ENCODE data around the gene NFKBIZ.
"Not testable (repeated sequence)": the region's sequence is repeated elsewhere in the genome, so short reads cannot be mapped to it uniquely, and the experiment has no call there.

Gene NFKBIZ

GRCh38 chr3:101851072-101851770 lies 1.9 kb downstream of the NFKBIZ start:
- no peak for DNase-seq

DNA sequence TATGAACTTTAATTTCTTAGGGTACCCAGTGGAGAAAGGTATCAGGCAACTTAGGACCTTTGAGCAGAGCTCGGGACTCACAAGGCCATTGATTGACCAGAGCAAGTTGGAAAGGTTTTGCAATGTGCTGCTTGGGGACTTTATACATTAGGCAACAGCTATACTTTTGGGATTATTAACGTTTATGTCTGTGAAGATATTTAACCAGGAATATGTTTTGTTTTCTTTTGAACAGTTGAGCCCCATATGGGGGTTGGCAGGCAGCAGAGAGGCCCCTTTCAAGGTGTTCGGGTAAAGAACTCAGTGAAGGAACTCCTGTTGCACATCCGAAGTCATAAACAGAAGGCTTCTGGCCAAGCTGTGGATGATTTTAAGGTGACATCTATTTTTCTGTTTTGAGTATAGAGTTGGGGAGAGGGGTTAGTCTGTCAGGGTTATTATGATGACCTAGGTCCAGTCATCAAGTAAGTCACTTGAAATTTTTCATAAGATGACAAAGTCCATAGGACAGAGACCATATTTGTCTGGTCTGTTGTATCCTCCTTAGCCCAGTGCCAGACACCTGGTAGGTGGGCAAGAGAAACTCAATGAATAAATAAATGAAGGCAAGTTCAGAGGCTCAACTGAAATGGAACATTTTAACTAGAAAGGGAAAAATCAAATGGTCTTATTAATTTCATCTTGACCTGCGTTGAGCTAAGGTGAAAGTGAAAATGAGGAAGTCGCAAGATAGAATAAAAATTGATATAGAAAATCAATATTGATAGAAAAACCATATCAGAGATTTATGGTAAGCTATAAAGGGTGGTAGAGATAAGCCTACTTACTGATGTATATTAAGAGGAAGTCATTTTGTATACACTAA lies 2.8 kb downstream of the NFKBIZ start:
- no peak for DNase-seq

DNA sequence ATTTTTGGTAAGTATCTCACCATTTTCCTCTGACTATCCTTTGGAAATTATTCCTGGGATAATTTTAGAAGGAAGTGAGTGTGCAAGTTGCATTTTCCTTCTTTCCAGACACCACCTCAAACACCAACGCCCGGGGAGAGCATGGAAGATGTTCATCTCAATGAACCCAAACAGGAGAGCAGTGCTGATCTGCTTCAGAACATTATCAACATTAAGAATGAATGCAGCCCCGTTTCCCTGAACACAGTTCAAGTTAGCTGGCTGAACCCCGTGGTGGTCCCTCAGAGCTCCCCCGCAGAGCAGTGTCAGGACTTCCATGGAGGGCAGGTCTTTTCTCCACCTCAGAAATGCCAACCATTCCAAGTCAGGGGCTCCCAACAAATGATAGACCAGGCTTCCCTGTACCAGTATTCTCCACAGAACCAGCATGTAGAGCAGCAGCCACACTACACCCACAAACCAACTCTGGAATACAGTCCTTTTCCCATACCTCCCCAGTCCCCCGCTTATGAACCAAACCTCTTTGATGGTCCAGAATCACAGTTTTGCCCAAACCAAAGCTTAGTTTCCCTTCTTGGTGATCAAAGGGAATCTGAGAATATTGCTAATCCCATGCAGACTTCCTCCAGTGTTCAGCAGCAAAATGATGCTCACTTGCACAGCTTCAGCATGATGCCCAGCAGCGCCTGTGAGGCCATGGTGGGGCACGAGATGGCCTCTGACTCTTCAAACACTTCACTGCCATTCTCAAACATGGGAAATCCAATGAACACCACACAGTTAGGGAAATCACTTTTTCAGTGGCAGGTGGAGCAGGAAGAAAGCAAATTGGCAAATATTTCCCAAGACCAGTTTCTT lies 3.9 kb downstream of the NFKBIZ start:
- DNase-seq: no peak

- no peak for DNase-seq
Measured at GRCh38 chr3:101853982-101854381, 4.7 kb downstream of the NFKBIZ start.

DNA sequence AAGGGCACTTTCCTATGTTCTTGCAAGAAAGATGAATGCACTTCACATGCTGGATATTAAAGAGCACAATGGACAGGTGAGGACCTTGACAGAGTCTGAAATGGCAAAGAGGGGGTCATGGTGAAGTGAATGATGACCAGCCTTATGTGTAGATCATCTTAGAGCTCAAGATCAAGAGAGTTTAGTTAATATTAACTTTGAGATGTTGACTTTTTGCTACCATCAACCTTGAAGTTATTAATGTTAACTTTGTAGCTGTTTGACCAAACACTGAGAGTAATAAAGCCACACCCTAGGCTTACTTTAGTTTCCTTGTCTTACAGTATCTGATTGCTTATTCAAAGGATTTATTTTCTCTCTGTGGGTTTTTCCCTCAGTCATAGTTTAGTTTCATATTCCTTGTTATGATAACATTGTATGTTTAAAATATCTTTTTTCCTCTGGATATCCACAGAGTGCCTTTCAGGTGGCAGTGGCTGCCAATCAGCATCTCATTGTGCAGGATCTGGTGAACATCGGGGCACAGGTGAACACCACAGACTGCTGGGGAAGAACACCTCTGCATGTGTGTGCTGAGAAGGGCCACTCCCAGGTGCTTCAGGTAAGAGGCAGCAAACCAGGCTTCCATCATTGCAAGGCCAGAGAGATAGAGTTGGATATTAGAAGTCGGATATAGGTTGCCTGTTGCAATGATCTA lies 5.4 kb downstream of the NFKBIZ start:
- no peak for DNase-seq

DNA sequence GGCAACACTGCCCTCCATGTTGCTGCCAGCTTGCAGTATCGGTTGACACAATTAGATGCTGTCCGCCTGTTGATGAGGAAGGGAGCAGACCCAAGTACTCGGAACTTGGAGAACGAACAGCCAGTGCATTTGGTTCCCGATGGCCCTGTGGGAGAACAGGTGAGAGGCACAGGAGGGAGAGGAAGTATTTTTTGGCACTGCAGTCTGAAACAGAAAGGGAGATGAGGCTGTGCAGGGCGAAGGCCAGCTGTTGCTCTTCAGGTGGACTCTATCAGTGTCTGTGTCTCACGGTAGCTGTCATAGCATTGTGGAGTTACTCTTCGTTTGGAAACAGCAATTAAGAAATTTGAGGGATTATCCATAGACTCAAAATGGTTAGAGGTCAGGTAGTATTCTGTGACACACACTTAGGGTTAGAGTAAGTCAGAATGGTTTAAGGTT lies 8.0 kb downstream of the NFKBIZ start:
- DNase-seq: no peak

DNA sequence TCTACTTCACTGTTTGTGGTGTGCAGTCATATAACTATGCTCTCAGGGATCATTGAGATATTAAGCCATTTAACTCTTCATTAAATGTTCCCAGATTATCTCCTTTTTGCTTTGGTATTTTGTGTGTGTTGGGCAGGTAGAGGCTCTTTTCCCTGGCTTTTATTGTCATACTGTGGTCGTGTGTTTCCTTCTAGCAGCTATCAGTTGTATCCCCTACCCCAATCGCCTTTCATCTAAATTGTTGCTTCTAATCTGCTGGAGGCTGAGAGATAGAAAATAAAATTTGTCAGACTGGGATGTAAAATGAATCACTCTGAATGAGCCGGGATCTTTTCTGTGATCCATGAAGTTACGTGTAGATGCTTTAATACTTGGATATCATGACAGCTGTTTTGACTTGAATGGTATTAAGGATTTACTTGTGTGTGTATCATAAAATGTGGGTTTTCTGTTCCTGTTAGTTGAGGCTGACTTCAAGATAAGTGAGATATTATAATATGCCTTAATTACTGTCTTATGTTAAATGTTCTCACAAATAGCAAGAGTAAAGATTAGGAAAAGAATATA lies 9.2 kb downstream of the NFKBIZ start:
- DNase-seq: no peak

DNA sequence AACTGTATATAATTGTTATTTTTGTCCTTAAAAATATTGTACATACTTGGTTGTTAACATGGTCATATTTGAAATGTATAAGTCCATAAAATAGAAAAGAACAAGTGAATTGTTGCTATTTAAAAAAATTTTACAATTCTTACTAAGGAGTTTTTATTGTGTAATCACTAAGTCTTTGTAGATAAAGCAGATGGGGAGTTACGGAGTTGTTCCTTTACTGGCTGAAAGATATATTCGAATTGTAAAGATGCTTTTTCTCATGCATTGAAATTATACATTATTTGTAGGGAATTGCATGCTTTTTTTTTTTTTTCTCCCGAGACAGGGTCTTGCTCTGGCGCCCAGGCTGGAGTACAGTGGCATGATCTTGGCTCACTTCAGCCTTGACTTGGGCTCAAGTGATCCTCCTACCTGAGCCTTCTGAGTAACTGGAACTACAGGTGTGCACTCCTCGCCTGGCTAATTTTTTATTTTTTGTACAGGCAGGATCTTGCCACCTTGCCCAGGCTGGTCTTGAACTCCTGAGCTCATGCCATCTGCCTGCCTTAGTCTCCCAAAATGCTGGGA lies 10.7 kb downstream of the NFKBIZ start:
- DNase-seq: no peak

- no peak for DNase-seq
Measured at GRCh38 chr3:101861212-101861788, 12.0 kb downstream of the NFKBIZ start.

DNA sequence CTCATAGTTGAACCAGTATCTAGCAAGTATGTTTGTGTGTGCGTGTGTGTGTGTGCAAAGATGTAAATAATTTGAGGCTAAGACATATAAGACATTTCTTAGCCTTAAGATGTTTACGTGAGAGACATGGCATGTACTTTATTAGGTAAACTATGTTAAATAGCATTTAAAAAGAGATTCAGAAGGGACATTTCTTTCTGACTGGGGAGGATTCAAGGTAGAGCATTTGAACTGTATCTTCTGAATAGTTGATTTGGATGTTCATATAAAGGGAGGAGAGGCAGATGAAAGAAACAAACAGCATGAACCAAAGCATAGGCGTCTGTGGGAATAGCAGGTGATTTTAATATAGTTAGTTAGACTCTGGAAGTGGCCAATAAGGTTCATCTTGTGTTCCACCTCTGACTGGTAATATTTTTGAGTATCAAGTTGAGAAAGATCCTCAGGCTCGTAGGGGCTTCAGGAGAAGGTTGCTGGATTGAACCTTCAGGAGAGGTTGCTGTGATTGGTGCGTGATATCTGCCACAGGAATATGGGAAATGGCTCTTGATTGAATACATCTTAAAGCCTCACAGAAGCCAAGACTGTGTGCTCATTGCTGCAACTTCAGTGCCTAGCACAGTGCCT lies 12.6 kb downstream of the NFKBIZ start:
- no peak for DNase-seq

DNA sequence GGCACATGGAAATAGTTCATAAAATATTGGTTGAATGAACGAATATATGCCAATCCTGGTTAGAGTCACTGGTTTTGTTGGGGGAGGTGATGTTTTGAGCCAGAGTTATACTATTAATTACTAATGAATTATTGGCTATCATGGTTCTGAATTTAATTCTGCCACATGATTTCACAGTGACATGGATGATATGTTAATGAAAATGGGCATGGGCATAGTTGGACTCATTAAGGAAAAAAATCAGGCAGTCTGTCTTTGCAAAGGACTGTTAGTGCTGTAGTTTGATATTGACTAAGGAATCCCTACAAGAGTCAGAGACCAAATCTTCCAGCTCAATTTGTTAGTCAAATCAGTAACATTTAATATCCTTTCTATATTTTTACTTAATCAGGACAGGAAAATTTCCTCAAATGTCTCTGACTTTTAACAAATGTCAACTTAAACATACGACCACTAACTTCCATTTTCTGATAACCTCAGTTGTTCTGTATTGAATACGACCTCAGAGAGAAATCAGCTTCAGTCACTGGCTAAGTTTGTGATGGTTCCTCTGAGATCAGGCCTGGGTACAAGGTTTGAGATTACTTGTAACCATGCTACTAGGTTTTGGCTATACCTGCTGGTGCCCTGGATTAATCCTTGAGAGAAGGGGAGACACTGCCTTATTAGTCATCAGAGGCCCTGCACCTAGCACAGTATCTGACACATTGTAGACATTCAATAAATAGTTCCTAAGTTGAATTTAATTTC lies 13.3 kb downstream of the NFKBIZ start:
- no peak for DNase-seq

GRCh38 chr3:101864926-101865325 lies 15.6 kb downstream of the NFKBIZ start:
- not testable (repeated sequence) for DNase-seq

DNA sequence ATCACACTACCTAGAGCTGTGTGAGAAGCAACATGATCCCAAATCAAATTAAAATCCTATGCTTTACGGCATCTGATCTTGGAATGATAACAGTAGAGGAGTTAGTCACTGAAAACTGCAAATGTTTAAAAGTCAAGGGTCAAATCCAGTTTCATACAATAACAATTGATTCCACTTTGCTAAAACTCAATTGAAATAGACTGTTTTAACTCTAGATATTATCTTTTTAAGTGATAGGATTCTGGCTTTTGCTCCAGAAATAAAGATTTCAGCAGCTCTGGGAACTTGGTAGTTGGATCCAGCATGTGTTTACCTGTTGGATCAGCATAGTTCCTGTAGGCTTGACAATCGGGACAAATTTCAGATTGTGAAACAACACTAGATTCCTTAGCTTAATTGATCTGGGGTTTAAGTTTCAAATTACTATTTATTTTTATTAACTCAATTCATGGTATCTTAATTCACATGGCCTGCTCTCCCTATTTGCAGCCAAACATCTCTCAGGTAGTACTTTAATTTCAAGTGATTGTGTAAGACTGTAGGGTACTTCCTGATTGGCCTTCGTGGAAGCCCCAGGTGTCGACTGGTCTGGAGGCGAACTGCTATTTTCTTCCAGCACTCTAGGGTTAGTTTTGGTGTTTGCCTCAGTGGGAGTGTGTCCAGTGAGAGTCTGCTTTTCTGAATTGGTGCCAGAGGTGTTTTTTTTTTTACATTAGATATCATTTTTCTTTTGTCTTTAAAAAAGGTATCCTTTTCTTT lies 16.6 kb downstream of the NFKBIZ start:
- DNase-seq: no peak

DNA sequence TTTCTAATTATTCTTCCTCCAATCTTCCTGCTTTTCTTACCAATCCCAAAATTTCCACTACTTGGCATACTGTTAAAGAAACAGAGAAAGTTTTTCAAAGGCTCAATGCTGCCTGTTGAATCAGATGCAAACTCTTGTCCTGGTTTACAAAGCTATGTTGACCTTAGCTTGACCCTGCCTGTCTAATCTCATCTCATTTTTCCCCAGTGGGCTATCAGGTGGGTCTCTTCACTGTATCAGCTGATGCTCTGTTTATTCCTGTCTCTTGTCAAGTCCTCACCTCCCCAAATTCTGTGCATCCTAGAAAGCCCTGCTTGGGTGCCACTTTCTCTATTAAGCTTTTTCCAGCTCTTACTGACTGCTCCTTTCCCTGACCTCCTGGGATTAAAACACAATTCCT lies 18.2 kb downstream of the NFKBIZ start:
- no peak for DNase-seq

- DNase-seq: no peak
Measured at GRCh38 chr3:101867996-101868395, 18.7 kb downstream of the NFKBIZ start.

DNA sequence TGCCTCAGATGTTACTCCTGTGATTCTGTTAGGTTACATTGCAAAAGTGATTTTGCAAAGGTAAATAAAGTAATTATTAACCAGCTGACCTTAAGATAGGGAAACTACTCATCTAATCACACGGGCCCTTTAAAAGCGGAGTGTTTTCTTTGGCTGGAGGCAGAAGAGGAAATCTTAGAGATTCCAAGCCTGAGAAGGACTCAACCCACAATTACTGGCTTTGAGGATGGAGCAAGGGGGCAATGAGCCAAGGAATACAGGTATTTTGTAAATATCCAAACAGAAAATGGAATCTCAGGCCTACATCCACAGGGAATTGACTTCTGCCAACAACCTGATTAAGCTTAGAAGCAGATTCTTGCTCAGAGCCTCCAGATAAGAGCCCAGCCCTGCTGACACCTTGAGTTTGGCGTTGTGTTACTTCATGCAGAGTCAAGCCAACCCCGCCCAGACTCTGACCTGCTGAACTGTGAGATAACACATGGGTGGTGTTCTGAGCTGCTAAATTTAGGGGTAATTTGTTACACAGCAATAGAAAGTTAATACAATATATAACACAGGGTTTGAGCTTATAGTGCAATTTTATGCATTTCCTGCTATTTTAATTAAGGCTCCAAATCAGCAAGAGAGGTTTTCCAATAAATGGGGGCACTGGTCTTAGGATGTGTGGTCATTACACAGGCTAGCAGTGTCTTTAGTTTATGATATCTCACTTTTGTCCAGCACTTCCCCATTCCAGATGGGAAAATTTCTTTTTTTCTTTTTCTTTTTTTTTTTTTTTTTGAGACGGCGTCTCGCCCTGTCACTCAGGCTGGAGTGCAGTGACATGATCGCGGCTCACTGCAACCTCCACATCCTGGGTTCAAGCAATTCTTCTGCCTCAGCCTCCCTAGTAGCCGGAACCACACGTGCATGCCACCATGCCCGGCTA lies 19.5 kb downstream of the NFKBIZ start:
- no peak for DNase-seq

GRCh38 chr3:101870138-101870537 lies 20.8 kb downstream of the NFKBIZ start:
- DNase-seq: no peak

DNA sequence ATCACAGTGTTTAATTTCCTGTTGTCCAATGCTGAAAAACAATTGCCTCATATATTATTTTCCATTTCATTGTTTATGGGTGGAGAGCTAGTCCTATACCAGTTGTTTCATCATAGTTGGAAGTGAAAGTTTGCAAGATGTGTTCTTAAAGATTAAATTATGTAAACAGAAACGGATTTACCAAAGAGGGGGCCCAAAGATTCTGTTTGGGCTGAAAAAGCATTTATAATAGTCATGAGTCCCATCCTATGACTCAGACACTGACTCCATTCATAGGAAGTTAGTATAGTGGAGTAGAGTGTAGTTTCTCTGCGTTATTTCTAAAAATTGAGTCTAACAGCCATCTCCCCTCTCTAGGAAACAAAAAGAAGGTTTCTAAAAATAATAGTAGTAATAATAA lies 24.3 kb downstream of the NFKBIZ start:
- peak; percentile 22 for DNase-seq
